ENCODE results near the gene GJB3. TPM values are rescaled to one million over a fixed set of nuclear protein-coding genes. Genes with fewer than 3 reads are reported as not detected.
"Not testable (repeated sequence)": the region's sequence is repeated elsewhere in the genome, so short reads cannot be mapped to it uniquely, and the experiment has no call there.

GJB3 gene
- total RNA-seq (under 1 TPM in 5 of 6 donors, not detected in 1; 0.09 to 0.72 (median 0.20) TPM), polyA plus RNA-seq (under 1 TPM; 0.14 to 0.15 TPM)

DNA sequence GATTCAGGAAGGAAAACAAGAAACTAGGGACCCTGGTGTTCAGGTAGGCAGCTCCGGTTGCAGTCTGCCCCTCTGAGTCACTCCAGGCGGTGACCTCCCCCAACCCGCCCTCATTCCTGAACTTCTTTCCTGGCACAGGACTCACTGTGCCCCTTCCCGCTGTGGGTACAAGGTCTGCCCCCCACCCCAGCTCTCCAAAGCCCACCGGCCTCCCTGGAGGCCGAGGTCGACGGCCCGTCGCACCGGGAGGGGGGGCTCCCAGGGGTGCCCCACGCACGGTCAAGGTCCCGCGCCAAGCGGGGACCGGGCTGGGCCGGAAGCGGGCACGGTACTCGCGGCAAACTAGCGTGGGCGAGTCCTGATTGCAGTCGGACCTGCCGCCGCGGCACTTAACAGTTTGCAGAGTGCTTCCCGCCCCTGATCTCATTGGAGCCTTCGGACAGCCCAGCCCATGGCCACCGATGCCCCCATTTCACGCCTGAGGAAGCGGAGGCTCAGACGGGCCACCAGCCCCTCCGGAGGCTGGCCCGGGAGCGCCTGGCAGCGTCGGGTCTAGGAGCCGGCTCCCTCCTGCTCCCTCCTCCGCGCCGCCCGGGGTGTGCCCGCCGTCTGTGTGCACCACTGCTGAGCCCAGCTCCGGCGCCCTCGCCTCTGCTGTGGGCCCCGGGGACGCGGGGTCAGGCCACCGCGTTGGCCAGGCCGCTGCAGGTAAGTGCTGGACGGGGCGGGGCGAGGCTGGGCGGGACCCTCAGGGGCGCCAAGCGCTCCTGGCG is at the start of gene GJB3:
Gene GJB3, plus strand, starts transcription at position 144 of the 773 bp plus-strand sequence. CDS start 3,549 bp downstream, outside the sequence.
- peaks cover 0 to 13% (median 5%) of the 10 kb centered on the region in 3 donors for H3K4me1 ChIP-seq
- H3K9me3 ChIP-seq, result no peaks in the 10 kb centered on the region
- H3K27me3 ChIP-seq, result no peaks in the 10 kb centered on the region
- no peaks in the 10 kb centered on the region for H3K36me3 ChIP-seq
- TF ChIP-seq, protein P1, sequence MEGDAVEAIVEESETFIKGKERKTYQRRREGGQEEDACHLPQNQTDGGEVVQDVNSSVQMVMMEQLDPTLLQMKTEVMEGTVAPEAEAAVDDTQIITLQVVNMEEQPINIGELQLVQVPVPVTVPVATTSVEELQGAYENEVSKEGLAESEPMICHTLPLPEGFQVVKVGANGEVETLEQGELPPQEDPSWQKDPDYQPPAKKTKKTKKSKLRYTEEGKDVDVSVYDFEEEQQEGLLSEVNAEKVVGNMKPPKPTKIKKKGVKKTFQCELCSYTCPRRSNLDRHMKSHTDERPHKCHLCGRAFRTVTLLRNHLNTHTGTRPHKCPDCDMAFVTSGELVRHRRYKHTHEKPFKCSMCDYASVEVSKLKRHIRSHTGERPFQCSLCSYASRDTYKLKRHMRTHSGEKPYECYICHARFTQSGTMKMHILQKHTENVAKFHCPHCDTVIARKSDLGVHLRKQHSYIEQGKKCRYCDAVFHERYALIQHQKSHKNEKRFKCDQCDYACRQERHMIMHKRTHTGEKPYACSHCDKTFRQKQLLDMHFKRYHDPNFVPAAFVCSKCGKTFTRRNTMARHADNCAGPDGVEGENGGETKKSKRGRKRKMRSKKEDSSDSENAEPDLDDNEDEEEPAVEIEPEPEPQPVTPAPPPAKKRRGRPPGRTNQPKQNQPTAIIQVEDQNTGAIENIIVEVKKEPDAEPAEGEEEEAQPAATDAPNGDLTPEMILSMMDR (IDR thresholded peaks at IDR 0.05), result no peak
- WGBS, 2 donors, result 1% methylated on average over 51 to 62 of the region's 62 CpGs
- peak within 1 kb of the TSS; percentile 16 to 48 (median 30) for H3K4me3 ChIP-seq
- peak in 1 of 6 donors; percentile 74 for DNase-seq
- intact Hi-C loops (cut with DNase I), result no loop called here
- no peak within 1 kb of the TSS for H3K27ac ChIP-seq
- ATAC-seq, result peak; percentile 58 to 70 (median 60)
- no peak for FAIRE-seq

DNA sequence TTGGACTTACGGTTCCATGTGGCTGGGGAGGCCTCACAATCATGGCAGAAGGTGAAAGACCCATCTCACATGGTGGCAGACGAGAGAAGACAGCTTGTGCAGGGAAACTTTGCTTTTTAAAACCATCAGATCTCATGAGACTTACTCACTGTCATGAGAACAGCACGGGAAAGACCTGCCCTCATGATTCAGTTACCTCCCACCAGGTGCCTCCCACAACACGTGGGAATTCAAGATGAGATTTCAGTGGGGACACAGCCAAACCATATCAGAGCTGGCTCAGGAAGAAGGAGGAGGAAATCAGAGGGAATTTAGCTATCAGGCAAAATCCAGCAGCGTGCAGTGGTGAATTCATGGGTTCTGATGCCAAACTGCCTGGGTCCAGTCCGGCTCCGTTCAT is 48.2 kb upstream of the GJB3 start:
- 46 to 65% methylated on average over 7 of the region's 7 CpGs for WGBS, 2 donors
- FAIRE-seq; ATAC-seq; intact Hi-C loops (cut with DNase I); H3K4me3 ChIP-seq; DNase-seq; H3K27ac ChIP-seq; H3K36me3 ChIP-seq; H3K4me1 ChIP-seq; H3K27me3 ChIP-seq; H3K9me3 ChIP-seq: not testable (repeated sequence)

DNA sequence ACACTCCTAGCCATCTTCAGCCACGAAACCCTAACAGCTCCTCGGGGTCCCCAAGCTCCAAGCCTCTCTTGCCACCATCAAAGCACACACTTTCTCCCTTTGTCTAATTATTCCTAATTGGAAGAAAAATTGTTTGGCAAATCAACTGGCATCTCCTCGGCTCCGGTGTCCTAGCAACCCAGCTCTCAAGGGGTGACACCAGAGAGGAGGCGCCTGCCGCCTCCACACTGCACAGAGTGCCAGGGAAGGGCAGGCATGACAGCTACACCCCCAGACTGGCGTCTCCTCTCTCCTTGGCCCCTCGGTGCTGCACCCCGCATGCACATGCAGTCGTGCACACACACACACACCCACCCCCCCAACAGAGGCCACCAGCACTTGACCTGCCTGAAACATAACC is 44.3 kb upstream of the GJB3 start:
- no peaks in the 10 kb centered on the region for H3K4me1 ChIP-seq
- ATAC-seq (no peak), DNase-seq (no peak), FAIRE-seq (no peak)
- TF ChIP-seq, protein P1 (IDR thresholded peaks at IDR 0.05), result no peak
- no peaks in the 10 kb centered on the region for H3K9me3 ChIP-seq
- no peak overlapping the region for H3K27ac ChIP-seq
- 71 to 87% methylated on average over 8 to 10 of the region's 10 CpGs for WGBS, 2 donors
- intact Hi-C loops (cut with DNase I), result no loop called here
- H3K27me3 ChIP-seq, result no peaks in the 10 kb centered on the region
- no peak overlapping the region for H3K4me3 ChIP-seq
- H3K36me3 ChIP-seq, result no peaks in the 10 kb centered on the region

DNA sequence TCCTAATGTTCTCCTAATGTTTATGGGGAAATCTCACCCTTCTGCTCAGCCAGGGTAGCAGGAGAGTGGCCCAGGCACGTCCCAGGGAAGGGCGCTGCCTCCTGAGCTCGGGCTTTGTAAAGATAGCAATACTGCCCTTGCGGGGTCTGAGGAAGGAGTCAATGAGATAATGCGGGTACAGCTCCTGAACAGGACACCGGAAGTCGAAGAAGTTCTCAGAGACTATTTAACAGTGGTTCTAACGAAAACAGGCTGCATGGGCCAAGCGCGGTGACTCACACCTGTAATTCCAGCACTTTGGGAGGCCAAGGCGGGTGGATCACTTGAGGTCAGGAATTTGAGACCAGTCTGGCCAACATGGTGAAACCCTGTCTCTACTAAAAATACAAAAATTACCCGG is 43.8 kb upstream of the GJB3 start:
- H3K4me1 ChIP-seq; DNase-seq; H3K27ac ChIP-seq; intact Hi-C loops (cut with DNase I); H3K36me3 ChIP-seq; H3K4me3 ChIP-seq; ATAC-seq; FAIRE-seq; H3K9me3 ChIP-seq; H3K27me3 ChIP-seq: not testable (repeated sequence)
- 84 to 90% methylated on average over 12 of the region's 12 CpGs for WGBS, 2 donors

DNA sequence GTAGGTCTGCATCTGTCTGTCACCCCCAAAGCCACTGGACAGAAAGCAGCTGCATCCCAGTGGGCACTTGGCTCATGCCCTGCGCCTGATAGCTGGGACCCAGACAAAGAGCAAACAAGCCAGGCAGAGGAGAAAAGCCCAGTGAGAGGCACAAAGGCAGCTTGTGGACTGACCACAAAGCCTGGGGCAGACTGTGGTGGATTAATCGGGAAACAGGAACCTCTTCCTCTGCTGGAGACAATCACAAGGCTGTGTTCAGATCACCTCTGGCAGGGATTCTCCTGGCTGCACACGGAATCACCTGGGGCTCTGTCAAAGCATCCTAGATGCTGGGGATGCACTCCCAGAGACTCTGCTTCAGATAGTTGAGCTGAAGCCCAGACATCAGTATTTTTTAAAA is 41.4 kb upstream of the GJB3 start:
- intact Hi-C loops (cut with DNase I), result loop anchor here in 1 of 3 donors (10.0 kb wide), 1 partner anchor 285 kb away; no protein-coding TSS in a partner anchor
- Histone ChIP-seq H3K4me3 (no peak overlapping the region), H3K4me1 (no peaks in the 10 kb centered on the region), H3K36me3 (no peaks in the 10 kb centered on the region), H3K27ac (no peak overlapping the region), H3K9me3 (no peaks in the 10 kb centered on the region), H3K27me3 (no peaks in the 10 kb centered on the region)
- 50 to 52% methylated on average over 3 of the region's 3 CpGs for WGBS, 2 donors
- FAIRE-seq, result no peak
- ATAC-seq, result no peak
- TF ChIP-seq, protein P1 (IDR thresholded peaks at IDR 0.05), result no peak
- no peak for DNase-seq
